Measurements from ENCODE around the gene HTR1B.

Gene HTR1B

GRCh38 chr6:77463308-77463860 is at the start of gene HTR1B:
Gene HTR1B (minus strand): TSS chr6:77463491. CDS start chr6:77463403, 88 bp downstream.
- no peak for FAIRE-seq

DNA sequence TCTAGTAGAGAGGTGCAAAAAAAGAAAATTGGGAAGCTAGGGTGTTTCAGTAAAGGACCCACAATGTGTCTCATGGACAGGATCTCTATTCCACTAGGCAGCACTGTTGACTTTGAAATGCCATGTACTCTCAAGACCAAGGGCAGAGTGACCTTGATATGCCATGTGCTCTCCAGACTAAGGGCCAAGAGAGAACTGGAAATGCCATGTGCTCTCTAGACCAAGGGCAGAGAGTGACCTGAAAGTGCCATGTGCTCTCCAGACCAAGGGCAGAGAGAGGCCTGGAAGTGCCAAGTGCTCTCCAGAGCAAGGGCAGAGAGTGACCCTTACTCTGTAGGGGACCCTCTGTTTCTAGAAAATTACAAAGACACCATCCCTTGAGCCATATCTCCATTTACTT is 49.3 kb upstream of the HTR1B start:
- FAIRE-seq: no peak

DNA sequence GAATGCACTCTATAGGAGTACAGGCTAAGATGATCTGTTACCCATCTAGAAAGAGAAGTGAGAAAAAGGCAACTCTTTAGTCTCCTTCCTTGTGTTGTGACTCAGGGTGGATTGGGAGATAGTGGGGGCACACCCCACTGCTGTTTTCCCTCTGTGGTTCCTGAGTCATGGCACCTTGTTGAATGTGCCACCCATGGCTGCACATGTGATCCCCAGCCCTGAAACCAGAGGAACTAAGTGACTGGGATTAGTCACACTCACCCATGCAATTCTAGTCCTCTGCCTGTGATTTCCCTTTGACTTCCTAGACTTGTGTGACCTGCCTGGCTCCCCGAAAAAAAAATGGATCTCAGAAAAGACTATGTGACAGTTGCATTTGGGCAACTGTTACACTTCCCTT is 48.6 kb upstream of the HTR1B start:
- no peak for FAIRE-seq

DNA sequence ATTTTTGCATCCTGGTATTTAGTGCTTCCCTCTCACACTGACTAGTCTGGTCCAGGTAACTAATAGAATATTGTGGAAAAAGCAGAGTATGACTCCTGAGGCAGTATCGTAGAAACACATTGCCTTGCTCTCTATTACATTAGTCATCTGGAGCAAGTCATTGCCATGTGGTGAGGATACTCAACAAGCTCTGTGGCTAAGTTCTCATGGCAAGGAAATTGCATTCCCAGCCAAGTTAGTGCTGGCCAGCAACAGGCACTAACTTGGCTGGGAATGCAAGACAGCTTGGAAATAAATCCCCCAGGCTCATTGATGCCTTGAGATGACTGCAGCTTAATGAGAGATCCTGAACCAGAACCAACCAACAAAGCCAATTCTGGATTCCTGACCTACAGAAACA is 39.7 kb upstream of the HTR1B start:
- FAIRE-seq: no peak

DNA sequence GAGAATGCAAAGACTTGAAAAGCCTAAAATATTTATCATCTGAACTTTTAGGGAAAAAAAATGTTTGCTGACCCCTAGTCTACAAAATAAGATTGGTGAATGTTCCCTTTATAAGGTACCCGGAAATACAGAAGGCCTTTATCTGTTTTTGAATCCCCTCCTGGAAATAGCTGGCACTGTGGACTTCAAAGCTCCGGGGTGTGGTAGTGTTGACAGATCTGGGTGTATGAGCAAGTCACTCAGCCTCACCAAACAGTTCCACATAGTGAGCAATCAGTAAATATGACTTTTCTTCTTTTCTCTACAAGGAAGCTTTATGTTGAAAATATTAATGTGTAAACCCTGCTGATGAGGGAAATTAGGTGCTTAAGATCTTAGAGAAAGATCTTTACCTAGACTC is 29.2 kb upstream of the HTR1B start:
- FAIRE-seq: no peak

- FAIRE-seq: no peak
Observed at GRCh38 chr6:77487808-77488425, 24.6 kb upstream of the HTR1B start.

GRCh38 chr6:77482981-77483380 is 19.7 kb upstream of the HTR1B start:
- no peak for FAIRE-seq

DNA sequence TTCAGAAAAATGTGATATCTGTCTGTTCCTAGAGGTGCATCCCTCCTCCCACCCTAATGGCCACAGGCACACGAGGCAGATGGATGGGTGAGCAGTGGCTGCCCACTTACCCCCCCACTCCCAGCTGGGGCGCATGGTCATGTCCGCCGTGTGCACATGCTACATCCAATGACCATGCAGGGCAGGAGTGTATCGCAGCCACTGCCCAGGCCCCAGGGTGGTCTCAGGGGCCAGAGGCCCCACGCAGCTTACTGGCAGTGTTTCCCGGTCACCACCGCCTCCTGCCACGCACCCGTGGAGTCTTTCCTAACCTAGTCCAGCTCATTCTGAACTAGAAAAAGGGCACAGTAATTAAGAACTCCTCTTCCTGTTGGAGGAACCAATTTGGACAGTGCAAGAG is 11.7 kb upstream of the HTR1B start:
- no peak for FAIRE-seq

GRCh38 chr6:77474286-77474956 is 11.1 kb upstream of the HTR1B start:
- no peak for FAIRE-seq

- no peak for FAIRE-seq
Observed at GRCh38 chr6:77470983-77471382, 7.7 kb upstream of the HTR1B start.

- no peak for FAIRE-seq
Observed at GRCh38 chr6:77468939-77469338, 5.6 kb upstream of the HTR1B start.

- FAIRE-seq: no peak
Observed at GRCh38 chr6:77466451-77467437, 3.5 kb upstream of the HTR1B start.

GRCh38 chr6:77466055-77466450 is 2.8 kb upstream of the HTR1B start:
- no peak for FAIRE-seq

- no peak for FAIRE-seq
Observed at GRCh38 chr6:77464495-77464867, 1.2 kb upstream of the HTR1B start.

DNA sequence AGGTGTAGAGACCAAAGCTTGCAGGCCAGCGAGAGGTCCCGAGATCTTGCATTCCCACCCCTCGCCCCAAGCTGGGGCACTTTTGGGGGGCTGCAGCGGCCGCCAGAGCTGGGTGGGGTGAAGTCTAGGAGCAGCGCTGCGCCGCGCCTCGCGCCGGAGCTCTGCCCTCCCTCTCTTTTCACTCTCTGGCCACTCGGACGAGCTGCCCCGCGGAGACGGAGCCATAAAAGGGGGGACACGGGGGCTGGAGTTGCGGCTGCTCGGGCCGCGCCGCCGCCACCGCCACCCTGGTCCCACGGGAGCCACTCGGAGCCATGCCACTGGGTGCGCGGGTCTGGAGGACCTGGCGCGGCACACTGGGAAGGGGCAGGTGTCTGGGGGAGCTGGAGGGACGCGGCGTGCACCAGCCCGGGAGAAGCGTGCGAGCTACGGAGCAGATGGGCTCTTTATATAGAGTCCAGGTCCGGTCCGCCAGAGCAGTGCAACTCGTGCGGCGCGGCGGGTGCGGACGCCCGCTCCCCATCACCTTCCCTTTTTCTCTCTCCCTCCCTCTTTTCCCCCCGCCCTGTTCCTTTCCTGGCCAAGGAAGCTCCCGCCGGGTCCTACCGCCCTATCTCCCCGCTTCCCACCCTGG is 687 bp upstream of the HTR1B start:
- FAIRE-seq: no peak

- FAIRE-seq: no peak
Observed at GRCh38 chr6:77462359-77463307, 658 bp downstream of the HTR1B start.

DNA sequence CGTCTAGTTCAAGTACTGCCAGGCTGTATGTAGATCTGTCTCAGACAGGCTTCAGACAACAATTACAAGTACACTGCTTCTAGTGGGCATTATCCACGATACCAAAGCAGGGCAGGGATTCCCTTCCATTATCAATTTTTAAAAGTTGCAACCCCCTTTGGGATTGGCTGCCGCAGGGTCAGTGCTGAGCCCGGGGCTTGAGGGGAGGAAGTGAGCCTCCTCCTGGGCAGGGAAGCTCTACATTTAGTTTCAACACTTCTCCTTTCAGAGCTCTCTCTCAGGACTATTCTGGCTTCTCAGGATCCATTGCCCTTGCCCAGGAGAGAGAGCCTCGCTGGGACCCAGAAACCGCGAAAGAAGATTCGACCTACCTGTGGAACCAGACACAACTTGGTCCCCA is 1.5 kb downstream of the HTR1B start:
- FAIRE-seq: no peak

DNA sequence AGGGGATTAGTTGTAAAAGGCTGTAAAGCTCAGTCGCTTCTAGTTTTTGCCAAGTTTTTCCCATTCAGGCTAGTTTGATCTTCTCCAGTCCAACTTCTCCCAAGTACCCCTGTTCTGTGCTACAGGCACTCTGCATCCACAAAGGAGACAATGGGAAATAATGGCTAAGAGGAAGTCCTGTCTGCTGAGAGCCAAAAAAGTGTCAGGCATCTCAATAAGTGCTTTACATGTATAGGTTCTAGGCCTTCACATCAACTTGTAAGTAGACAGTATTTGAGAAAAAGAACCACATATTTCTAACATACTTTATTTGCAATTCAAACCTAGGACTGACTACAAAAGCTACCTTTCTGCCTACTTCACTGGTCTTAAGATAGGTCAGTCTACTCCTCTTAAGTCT is 4.9 kb downstream of the HTR1B start:
- FAIRE-seq: no peak

- FAIRE-seq: no peak
Observed at GRCh38 chr6:77457720-77458349, 5.5 kb downstream of the HTR1B start.

DNA sequence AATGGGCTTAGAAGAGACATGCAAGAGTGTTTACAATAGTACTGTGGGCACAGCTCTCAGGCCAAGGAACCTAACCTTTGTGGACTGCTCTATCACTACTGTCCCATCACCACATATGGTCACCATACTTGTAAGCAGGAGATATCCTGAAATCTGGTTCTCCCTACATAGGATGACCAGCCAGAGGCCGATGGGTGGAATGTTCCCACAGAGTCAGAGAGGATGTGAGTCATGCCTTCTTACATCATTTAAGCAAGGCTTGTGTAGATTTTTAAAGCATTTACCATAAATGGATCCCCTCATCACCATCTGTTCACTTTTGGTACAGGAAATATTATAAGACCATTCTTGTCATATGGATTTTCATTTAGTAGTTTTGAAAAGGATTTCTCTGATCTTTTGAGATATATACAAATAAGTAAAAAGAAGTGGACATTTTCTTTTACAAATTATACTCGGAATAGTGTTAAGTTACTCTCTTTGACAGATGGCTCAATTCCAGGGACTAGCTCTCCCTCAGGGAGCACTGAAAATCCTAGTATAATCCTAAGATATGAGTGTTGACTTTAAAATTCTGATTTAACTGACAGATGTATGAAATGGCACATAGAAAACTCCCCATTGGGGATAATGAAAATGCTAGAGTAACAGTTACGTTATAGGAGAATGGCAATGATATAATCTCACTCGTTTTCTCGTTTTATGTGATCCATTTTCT is 6.6 kb downstream of the HTR1B start:
- FAIRE-seq: no peak

Data from colon (tissue), 2 donors.